SK-N-SH treated with all-trans-retinoic acid at 6 μM for 48 hours (cell line): Measurements from ENCODE around the gene ARID4B.

Experiments used
- ATAC-seq: fragments of 200-7000 bp; cut with Tn5 transposase; 3 replicates; pipeline ENCODE4 v1.9.1; 2020; ENCODE audit warnings: mild to moderate bottlenecking, moderate library complexity
- ARNTL ChIP-seq: fragments of 450-650 bp; formaldehyde crosslinking; IDR thresholded peaks from 2 replicates; pipeline ENCODE4 v1.5.0; 2020; ENCODE audit warnings: low read depth, mild to moderate bottlenecking, moderate library complexity, borderline replicate concordance
- BACH2 ChIP-seq: fragments of 250-450 bp; sonication (Bioruptor Pico); IDR thresholded peaks from 2 replicates; pipeline ENCODE4 v1.9.0; 2021; ENCODE audit warnings: mild to moderate bottlenecking, borderline replicate concordance
- CREB5 ChIP-seq: fragments of 250-450 bp; sonication (Bioruptor Pico); IDR thresholded peaks from 2 replicates; pipeline ENCODE4 v1.5.1; 2020; ENCODE audit warnings: low read depth, mild to moderate bottlenecking, moderate library complexity
- CSDC2 ChIP-seq: fragments of 250-450 bp; sonication (Bioruptor Pico); IDR thresholded peaks from 2 replicates; pipeline ENCODE4 v1.5.0; 2020; ENCODE audit warnings: mild to moderate bottlenecking, moderate library complexity
- CSRNP3 ChIP-seq: fragments of 250-450 bp; sonication (Bioruptor Pico); IDR thresholded peaks from 2 replicates; pipeline ENCODE4 v1.5.1; 2021; ENCODE audit warnings: mild to moderate bottlenecking, moderate library complexity
- GLIS3 ChIP-seq: fragments of 250-450 bp; sonication (Bioruptor Pico); IDR thresholded peaks from 2 replicates; pipeline ENCODE4 v1.5.0; 2020; ENCODE audit warnings: mild to moderate bottlenecking, moderate library complexity
- ISL1 ChIP-seq: fragments of 250-450 bp; sonication (Bioruptor Pico); IDR thresholded peaks from 2 replicates; pipeline ENCODE4 v2.1.2; 2022; ENCODE audit warnings: mild to moderate bottlenecking, moderate library complexity
- PATZ1 ChIP-seq: fragments of 250-450 bp; sonication (Bioruptor Pico); IDR thresholded peaks from 2 replicates; pipeline ENCODE4 v1.8.0; 2020; ENCODE audit warnings: mild to moderate bottlenecking, moderate library complexity, borderline replicate concordance
- POU6F1 ChIP-seq: fragments of 250-450 bp; sonication (Bioruptor Pico); IDR thresholded peaks from 2 replicates; pipeline ENCODE4 v1.8.0; 2021; ENCODE audit warnings: low read depth, mild to moderate bottlenecking, moderate library complexity, borderline replicate concordance
- PPARA ChIP-seq: fragments of 250-450 bp; sonication (Bioruptor Pico); IDR thresholded peaks from 2 replicates; pipeline ENCODE4 v1.5.0; 2020; ENCODE audit warnings: mild to moderate bottlenecking, borderline replicate concordance
- RARB ChIP-seq: fragments of 250-450 bp; sonication (Bioruptor Pico); IDR thresholded peaks from 2 replicates; pipeline ENCODE4 v1.8.0; 2021; ENCODE audit warnings: mild to moderate bottlenecking, moderate library complexity
- TCF4 ChIP-seq: fragments of 250-450 bp; sonication (Bioruptor Pico); IDR thresholded peaks from 2 replicates; pipeline ENCODE4 v1.8.0; 2021; ENCODE audit warnings: mild to moderate bottlenecking, moderate library complexity, borderline replicate concordance
- TSHZ2 ChIP-seq: fragments of 250-450 bp; sonication (Bioruptor Pico); IDR thresholded peaks from 2 replicates; pipeline ENCODE4 v1.5.0; 2020; ENCODE audit warnings: mild to moderate bottlenecking, moderate library complexity
- ZC3H10 ChIP-seq: fragments of 250-450 bp; sonication (Bioruptor Pico); IDR thresholded peaks from 2 replicates; pipeline ENCODE4 v1.5.1; 2021; ENCODE audit warnings: mild to moderate bottlenecking, moderate library complexity
- ZFP3 ChIP-seq: fragments of 250-450 bp; sonication (Bioruptor Pico); IDR thresholded peaks from 2 replicates; pipeline ENCODE4 v1.5.0; 2020; ENCODE audit warnings: mild to moderate bottlenecking, moderate library complexity
- ZFP30 ChIP-seq: fragments of 450-650 bp; formaldehyde crosslinking; IDR thresholded peaks from 2 replicates; pipeline ENCODE4 v1.5.0; 2022; ENCODE audit warnings: mild to moderate bottlenecking, moderate library complexity
- ZNF565 ChIP-seq: fragments of 450-650 bp; formaldehyde crosslinking; conservative IDR thresholded peaks from 2 replicates; pipeline ENCODE4 v1.5.0; 2020; ENCODE audit warnings: low read depth, mild to moderate bottlenecking, moderate library complexity
- ZNF70 ChIP-seq: fragments of 450-650 bp; formaldehyde crosslinking; IDR thresholded peaks from 2 replicates; pipeline ENCODE4 v1.5.0; 2020; ENCODE audit warnings: mild to moderate bottlenecking, moderate library complexity

Gene ARID4B

GRCh38 chr1:235291599-235292091, 36.3 kb downstream of the ARID4B start (continued):
- TF ChIP-seq ARNTL (CRISPR knock-in tag) (no peak), GLIS3 (CRISPR knock-in tag) (no peak), RARB (CRISPR knock-in tag) (no peak)

GRCh38 chr1:235290740-235291502, 37.1 kb downstream of the ARID4B start:
- ATAC-seq, result no peak

More at GRCh38 chr1:235290740-235291502, 37.1 kb downstream of the ARID4B start:
- no peak for TF ChIP-seq ZFP30
- TF ChIP-seq CSDC2 (CRISPR knock-in tag), result no peak
- TF ChIP-seq ZFP3 (CRISPR knock-in tag), result no peak
- no peak for TF ChIP-seq ZNF70 (CRISPR knock-in tag)
- TF ChIP-seq ARNTL (CRISPR knock-in tag), result no peak
- no peak for TF ChIP-seq ZC3H10
- TF ChIP-seq CSRNP3, result no peak
- TF ChIP-seq RARB (CRISPR knock-in tag), result no peak
- no peak for TF ChIP-seq BACH2
- no peak for TF ChIP-seq TSHZ2 (CRISPR knock-in tag)
- TF ChIP-seq ISL1 (CRISPR knock-in tag), result no peak
- no peak for TF ChIP-seq TCF4
- TF ChIP-seq CREB5 (CRISPR knock-in tag), result no peak
- TF ChIP-seq PPARA (CRISPR knock-in tag), result no peak
- no peak for TF ChIP-seq ZNF565 (CRISPR knock-in tag)
- TF ChIP-seq PATZ1 (CRISPR knock-in tag), result no peak
- TF ChIP-seq POU6F1 (CRISPR knock-in tag), result no peak
